HPDE6-E6E7 (cell line): ENCODE data around the gene MYBPHL.
A peak's percentile ranks its signal among the peaks of the same experiment; 100 is the strongest.

Source experiments
- DNase-seq: peaks from one replicate; pipeline ENCODE4 v3.0.0; 2011; ENCODE audit warnings: missing footprints; ENCODE audit errors: extremely low spot score

The MYBPHL gene

DNA sequence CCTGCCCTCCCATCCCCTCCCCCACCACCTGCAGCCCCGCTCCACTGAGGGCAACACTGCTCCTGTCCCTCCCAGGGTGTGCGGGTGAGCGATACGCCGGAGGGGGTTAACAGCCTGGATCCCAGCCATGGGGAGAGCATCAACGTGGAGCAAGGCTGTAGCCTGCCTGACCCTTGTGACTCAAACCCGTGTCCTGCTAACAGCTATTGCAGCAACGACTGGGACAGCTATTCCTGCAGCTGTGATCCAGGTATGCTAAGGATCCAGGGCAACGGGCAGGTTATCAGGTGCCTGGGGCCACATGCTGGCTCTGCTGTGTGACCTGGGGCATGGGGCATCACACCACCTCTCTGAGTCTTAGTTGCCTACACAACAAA, 42.4 kb downstream of the MYBPHL start:
- DNase-seq = no peak

DNA sequence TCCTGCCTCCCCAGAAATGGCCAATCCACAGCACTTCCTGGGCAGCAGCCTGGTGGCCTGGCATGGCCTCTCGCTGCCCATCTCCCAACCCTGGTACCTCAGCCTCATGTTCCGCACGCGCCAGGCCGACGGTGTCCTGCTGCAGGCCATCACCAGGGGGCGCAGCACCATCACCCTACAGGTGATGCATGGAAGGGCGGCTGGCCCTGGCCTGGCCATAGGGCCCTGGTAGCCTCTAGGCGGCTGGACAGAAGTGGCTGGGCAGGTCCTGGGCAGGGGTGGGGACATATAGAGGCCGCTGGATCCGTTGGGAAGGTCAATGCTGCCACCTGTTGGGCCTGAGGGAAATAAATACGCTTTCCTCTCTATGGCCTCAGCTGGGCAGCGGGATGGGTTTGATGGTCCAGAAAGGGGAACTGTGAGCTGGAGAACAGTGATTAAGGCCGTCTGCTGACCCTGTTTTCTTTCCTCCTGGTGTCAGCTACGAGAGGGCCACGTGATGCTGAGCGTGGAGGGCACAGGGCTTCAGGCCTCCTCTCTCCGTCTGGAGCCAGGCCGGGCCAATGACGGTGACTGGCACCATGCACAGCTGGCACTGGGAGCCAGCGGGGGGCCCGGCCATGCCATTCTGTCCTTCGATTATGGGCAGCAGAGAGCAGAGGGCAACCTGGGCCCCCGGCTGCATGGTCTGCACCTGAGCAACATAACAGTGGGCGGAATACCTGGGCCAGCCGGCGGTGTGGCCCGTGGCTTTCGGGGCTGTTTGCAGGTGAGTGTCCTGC, 43.0 kb downstream of the MYBPHL start:
- DNase-seq = peak; percentile 92

DNA sequence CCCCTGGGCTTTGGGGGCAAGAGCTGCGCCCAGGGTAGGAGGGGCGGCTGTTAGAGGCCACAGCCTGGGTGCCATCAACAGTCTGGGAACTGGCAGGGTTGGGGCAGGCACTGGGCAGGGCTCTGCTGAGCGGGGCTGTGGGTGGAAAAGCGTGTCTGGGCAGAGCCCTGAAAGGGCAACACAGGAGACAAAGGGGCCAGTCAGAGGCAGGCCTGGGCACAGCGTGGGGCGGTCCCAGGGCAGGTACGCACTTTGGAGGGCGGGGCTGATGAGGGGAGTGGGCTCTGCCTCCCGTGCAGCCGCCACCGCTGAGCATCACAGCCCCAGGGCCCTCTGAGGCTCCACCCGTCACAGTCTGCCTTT, 43.6 kb downstream of the MYBPHL start:
- DNase-seq = peak; percentile 94

DNA sequence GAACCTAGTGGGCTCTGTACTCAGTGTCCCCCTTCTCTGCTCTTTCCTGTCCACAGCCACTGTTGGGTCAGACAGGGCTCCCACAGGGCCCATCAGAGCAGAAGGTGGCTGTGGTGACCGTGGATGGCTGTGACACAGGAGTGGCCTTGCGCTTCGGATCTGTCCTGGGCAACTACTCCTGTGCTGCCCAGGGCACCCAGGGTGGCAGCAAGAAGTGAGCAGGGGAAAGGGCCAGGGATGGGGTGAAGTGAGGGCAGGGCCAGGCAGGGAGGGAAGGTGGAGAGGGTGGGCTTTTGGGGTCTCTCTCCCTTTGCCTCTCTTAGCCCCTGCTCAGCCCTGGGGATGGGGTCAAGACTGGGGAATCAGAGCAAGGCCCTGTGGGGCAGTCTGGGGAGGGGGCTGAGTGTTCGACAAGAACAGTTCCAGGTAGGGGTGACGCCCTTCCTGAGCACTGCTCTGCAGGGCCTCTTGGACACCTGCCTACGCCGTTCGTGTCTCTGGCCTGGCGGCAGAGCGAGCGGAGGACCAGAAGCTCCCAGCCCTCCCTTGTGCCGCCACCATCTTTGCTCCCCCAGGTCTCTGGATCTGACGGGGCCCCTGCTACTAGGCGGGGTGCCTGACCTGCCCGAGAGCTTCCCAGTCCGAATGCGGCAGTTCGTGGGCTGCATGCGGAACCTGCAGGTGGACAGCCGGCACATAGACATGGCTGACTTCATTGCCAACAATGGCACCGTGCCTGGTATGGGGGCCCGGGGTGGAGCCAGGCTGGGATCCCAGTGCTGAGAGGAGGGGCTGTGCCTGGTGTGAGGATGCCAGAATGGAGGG, 44.4 kb downstream of the MYBPHL start:
- no peak for DNase-seq

DNA sequence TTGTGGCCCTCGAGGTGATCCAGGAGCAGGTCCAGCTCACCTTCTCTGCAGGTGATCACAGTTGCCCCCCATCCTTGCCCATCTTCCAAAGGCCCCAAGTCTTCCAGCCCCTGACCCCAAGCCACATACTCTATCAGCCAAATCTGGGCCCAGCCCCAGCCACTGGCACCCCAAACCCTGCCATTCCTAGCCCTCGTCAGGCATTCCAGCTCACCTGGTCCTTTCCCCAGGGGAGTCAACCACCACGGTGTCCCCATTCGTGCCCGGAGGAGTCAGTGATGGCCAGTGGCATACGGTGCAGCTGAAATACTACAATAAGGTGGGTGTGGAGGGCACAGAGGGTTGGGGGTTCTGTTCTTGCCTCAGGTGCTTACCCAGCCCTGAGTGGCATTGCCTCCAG, 45.2 kb downstream of the MYBPHL start:
- no peak for DNase-seq

DNA sequence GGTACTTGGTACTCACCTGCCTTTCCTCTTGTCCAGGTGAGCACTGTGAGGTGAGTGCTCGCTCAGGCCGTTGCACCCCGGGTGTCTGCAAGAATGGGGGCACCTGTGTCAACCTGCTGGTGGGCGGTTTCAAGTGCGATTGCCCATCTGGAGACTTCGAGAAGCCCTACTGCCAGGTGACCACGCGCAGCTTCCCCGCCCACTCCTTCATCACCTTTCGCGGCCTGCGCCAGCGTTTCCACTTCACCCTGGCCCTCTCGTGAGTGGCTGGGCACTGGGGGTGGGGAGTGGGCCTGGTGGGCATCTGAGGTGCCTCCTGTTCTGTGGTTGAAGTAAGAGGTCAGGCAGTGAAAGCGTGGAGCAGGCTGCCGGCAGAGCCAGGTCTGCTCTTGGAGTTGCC, 45.8 kb downstream of the MYBPHL start:
- DNase-seq = no peak

DNA sequence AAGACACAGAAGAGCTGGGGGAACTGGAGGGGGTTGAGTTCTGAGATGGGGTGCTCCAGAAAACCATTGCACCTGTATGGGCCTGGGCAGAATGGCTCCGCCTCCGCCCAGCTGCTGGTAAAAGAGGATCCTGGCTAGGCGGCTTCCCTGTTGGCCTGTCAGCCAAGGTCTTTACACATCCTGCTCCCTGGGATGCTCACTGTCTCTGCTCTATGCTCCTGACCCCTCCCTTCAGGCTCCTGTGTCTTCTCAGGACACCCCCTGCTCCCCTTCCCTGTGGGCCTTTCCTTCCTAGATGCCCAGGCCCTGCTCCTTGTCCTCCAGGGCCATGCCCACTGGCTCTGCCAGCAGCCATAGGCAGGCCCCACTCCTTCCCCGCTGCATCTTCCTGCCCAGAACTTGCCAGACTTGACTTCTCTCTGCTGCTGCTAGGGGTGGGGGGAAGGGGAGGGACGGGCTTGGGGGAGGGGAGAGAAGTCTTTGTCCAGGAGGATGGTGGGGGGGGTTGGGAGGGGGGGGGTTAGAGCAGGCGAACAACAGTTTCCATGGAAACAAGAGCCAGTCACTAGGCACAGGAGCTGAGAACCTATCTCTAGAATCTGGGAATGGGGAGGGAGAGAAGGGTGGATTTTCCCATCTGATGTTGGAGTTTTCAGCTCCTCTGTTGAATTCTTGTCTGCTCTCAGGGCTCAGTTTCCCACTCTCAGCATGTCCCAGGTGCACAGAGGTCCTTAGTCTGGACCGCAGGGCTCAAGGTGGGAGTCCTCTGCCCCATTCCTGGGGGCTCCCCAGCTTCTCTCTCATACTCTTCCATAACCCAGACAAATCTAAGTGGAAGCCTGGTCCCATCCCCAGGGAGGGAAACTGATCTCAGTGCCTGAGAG, 46.9 kb downstream of the MYBPHL start:
- DNase-seq = no peak

DNA sequence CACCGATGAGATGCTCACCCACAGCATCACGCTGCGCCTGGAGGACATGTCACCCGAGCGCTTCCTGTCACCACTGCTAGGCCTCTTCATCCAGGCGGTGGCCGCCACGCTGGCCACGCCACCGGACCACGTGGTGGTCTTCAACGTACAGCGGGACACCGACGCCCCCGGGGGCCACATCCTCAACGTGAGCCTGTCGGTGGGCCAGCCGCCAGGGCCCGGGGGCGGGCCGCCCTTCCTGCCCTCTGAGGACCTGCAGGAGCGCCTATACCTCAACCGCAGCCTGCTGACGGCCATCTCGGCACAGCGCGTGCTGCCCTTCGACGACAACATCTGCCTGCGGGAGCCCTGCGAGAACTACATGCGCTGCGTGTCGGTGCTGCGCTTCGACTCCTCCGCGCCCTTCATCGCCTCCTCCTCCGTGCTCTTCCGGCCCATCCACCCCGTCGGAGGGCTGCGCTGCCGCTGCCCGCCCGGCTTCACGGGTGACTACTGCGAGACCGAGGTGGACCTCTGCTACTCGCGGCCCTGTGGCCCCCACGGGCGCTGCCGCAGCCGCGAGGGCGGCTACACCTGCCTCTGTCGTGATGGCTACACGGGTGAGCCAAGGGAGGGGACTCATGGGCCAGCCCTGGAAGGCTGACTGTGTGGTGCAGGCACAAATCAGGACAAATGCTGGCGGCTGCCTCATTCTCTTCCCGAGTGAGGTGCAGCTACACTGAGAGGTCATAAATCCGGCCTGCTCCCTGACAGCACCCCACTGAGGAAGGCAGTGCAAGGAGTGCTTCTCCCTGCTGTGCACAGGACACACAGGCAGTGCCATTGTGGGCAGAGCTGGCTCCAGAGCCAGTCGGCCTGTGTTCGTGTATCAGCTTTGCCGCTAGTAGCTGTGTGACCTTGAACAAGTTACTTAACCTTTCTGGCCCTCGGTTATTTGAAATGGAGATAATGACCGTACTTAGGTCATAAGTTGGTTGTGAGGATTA, 48.0 kb downstream of the MYBPHL start:
- no peak for DNase-seq

DNA sequence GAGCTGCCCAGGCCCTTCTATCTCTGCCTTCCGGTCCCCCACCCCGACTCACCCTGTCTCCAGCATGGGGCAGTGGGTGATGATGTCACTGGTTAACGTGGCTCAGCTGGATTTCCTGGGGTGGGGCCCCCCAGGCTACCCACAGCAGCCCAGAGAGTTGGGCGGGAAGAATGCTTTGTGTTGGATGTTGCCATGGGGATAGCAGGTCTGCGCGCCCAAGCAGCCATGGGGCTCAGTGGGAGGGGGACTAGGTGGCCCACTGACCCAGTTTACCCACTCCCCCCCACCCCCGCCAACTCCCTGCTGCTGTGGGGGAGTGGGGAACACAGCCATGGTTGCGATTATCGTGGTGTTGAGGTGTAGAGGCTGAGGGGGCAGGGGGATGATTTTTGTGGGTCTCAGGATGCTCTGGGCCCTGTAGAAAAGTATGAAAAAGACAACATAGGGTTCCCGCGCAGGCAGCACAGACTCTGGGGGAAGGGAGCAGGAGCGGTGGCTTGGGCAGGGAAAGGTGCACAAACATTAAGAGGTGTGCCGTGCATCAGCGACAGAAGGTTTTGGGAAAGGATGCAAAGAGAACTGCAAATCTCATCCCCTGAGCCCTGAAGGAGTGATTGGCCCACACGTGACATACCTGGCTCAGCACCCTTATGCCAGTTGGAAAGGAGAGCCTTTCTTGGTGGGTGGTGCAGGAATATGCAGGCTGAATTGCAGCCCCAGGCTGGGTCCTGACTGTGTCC, 49.0 kb downstream of the MYBPHL start:
- DNase-seq = no peak

DNA sequence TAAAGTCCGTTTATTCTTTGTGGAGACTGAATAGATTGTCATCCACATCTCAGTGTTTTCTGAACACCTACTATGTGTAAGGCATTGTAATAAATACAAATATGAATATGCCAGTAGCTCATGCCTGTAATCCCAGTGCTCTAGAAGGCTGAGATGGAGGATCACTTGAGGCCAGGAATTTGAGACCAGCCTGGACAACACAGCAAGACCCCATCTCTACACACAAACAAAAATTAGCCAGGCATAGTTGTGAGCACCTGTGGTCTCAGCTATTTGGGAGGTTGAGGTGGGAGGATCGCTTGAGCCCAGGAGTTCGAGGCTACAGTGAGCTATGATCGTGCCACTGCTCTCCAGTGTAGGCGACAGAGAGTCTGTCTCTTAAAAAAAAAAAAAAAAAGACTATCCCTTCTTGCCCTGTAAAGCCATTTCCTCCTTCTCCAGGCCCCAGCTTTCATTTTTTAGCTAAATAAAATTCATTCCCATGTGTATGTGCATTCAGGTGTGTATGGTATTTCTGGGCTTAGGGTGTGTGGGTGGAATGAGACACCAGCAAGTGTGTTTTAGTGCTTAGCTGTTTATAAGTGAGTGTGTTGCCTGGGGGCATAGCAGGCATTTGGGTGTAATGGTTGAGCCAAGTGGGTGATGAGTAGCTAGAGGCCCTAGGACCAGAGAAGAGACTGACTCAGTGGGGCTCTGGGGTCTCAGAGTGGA, 49.7 kb downstream of the MYBPHL start:
- DNase-seq = peak; percentile 73

DNA sequence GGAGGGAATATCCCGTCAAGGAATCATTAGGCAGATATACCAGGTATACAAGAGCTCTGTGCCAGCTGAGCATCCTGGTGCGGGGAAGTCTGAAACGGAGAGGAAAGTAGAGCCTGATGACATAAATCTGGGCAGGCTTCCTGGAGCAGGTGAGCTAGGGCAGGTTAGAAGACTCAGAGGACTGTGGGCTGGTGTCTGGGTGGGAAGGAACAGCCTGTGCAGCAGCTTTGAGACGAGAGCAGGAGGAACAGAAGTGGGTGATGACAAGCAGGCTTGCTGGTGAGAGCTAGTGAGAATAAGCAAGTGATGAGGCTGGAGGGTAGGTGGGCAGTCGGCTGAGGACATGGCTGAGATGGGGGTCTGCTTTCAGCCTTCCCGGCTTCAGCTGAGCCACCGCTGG, 50.7 kb downstream of the MYBPHL start:
- DNase-seq = no peak

DNA sequence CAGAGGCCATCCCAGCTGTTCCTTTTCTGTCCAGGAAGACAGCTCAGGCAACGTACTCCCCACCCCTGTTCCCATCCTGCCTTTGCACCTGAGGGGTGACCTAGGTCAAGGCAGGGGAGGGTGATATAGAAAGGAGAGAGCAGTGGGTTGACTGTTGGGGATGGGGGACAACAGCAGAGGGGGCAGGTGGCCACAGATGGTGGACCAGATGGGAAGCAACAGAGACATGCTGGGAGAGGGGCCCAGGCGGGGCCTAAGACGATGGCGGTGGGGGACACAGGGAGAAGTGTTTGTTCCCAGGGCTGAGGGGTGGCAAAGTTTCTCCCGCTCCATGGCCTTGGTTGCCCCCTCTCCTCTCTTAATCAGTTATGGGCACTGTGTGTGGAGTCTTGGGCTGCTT, 51.1 kb downstream of the MYBPHL start:
- DNase-seq = no peak

DNA sequence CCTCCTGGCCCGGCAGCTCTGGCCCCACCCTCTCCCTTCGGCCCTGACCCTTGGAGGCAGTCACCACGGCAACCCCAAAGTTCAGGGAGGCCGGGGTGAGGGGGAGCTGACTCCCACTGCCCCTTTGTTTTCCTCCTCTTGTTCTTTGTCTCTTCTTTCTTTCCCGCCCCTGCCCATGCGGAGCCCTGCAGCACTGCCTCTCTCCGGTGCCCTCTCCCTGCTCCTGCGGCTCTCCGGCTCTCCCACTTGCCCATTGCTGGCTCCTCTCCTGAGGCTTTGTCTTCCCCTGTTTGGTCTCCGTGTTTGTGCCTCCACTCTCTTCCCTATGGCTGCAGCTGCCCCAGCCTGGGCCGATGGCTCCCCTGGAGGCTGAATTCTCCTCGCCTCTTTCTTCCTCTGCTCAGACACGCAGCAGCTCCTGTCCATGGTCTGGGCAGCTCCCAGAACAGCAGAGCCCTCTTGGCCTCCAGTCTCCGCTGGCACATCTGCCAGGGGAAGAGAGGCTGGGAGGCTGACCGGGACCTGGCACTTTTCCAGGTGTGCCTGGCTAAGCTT, 51.6 kb downstream of the MYBPHL start:
- DNase-seq = no peak

DNA sequence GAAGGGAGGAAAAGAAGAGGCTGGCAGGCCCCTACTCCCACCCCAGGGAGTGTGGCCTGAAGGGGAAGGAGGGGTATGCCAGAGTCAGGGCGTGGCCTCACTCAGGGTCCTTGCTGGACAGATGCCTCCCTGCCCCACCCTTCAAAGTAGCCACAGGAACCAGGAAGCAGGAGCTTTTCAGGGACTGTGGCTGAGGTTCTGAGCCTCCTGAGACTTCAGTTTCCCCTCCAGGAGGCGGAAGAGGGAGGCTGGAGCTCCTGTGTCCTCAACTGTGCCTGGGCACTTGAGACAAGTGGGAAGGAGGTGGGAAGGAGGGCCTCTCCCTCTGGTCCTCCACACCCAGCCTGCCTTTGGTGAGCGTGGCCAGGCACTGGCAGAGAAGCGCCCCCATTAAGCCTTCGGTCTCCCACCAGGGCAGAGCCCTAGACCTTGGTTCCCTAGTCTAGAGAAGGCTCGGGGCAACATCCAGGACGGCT, 52.2 kb downstream of the MYBPHL start:
- no peak for DNase-seq

DNA sequence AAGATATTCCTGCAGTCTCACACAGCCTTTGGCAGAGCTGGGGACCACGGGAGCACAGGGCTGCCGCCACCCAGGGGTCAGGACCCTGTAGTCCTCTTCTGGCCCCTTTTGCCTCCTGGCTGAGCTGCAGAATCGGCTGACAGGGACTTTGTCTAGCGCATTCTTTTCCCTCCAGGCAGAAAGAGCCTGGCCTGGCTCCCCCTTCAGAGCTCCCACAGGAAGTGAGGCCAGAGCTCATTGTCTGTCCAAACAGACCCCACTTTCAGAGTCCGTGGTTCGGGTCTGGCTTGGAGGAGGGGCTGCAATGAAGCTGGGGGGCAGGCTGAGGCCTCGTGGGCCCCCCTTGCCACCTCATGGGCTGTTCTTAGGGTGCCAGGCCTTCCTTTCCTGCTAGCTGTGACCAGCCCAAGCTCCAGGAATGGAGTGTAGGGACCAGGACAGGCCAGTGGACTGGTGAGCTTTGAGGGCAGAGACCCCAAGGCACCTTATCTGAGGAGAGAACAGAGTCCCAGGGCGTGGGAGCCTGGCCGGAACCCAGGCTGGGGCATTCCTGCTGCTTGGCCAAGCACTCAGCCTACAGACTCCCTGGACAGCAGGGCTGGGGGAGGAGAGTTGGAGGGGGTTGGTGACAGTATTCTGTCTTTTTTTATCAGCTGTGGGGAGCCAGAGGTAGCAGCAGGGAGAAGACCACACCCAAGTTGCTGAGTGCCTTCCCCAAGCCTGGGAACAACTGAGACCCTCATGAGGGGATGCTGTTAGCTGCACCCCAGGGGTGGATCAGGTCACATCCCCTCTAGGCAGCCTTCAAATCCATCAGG, 52.8 kb downstream of the MYBPHL start:
- DNase-seq = no peak

DNA sequence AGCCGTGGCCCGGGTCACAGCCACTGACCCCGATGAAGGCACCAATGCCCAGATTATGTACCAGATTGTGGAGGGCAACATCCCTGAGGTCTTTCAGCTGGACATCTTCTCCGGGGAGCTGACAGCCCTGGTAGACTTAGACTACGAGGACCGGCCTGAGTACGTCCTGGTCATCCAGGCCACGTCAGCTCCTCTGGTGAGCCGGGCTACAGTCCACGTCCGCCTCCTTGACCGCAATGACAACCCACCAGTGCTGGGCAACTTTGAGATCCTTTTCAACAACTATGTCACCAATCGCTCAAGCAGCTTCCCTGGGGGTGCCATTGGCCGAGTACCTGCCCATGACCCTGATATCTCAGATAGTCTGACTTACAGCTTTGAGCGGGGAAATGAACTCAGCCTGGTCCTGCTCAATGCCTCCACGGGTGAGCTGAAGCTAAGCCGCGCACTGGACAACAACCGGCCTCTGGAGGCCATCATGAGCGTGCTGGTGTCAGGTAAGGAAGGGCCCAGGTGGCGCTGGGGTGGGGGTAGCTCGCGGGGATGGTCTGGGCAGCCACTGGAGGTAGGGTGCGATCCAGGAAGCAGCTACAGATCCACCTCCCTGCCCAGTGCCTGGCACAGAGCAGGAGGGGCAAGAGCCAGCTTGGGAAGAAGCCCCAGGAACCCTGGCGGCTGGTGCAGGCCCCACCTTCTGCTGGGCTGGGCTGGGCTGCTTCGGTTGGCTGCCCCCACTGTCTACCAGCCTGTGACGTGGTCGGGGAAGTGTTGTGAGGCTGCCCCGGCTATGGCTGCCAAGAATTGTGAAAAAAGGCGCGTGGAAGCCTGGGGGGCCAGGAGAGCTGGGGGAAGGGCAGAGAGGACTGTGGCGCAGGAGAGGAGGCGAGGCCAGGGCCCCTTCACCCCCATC, 53.7 kb downstream of the MYBPHL start:
- no peak for DNase-seq

DNA sequence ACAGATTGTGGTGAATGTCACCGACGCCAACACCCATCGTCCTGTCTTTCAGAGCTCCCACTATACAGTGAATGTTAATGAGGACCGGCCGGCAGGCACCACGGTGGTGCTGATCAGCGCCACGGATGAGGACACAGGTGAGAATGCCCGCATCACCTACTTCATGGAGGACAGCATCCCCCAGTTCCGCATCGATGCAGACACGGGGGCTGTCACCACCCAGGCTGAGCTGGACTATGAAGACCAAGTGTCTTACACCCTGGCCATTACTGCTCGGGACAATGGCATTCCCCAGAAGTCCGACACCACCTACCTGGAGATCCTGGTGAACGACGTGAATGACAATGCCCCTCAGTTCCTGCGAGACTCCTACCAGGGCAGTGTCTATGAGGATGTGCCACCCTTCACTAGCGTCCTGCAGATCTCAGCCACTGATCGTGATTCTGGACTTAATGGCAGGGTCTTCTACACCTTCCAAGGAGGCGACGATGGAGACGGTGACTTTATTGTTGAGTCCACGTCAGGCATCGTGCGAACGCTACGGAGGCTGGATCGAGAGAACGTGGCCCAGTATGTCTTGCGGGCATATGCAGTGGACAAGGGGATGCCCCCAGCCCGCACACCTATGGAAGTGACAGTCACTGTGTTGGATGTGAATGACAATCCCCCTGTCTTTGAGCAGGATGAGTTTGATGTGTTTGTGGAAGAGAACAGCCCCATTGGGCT, 54.5 kb downstream of the MYBPHL start:
- no peak for DNase-seq
